GM18505 (cell line): Measurements from ENCODE around the gene METTL8.
"Not testable (repeated sequence)": the region's sequence is repeated elsewhere in the genome, so short reads cannot be mapped to it uniquely, and the experiment has no call there.

Source experiments
- ATAC-seq: cut with Tn5 transposase; IDR thresholded peaks from one replicate; pipeline ENCODE4 v1.9.1; 2021; ENCODE audit not compliant: unreplicated experiment
- POLR2A ChIP-seq: IDR thresholded peaks from 4 replicates; pipeline ENCODE4 v1.6.1; 2011; ENCODE audit warnings: borderline replicate concordance; ENCODE audit not compliant: insufficient read depth, insufficient read length; ENCODE audit errors: extremely low read depth

Gene METTL8

DNA sequence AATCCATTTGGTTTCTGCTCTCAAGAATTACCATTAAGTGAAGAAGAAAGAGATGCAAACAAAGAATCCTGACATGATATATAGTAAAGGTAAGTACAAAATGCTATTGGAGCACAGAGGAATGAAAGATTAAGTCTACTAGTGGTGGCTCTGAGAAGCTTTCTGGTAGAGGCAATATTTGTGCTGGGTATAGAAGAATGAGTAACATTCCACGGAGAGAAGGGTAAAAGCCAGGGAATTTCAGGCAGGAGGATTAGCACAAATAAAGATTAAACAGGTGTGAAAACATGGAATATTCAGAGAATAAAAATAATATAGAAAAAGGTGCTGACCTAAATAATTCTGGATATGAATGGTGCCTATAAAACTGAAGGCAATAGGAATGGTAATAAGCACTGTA, 31.8 kb downstream of the METTL8 start:
- no peak for ATAC-seq
- TF ChIP-seq POLR2A = no peak

- TF ChIP-seq POLR2A = no peak
- ATAC-seq = no peak
These were observed 33.4 kb downstream of the METTL8 start for GRCh38 chr2:171400395-171400794.

DNA sequence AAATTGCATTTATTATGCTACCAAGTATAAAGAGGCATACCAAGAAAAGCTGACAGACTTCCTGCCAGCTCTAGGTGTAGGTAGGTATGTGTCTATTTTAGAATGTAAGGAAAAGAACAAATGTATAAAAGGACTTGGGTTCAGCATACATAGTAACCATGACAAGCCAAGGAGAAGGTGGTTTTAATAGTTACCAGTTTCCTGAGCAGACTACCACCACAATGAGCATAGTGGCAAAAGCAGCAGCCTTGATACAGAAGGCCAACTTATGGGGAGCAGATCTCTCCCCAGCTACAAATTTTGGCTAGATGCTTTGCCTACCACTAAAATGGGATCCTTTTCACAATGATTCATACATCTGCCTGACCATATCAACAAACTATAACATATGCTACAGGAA, 34.5 kb downstream of the METTL8 start:
- no peak for TF ChIP-seq POLR2A
- ATAC-seq = no peak

- no peak for TF ChIP-seq POLR2A
- ATAC-seq = no peak
These were observed 39.5 kb downstream of the METTL8 start for GRCh38 chr2:171394164-171394740.

DNA sequence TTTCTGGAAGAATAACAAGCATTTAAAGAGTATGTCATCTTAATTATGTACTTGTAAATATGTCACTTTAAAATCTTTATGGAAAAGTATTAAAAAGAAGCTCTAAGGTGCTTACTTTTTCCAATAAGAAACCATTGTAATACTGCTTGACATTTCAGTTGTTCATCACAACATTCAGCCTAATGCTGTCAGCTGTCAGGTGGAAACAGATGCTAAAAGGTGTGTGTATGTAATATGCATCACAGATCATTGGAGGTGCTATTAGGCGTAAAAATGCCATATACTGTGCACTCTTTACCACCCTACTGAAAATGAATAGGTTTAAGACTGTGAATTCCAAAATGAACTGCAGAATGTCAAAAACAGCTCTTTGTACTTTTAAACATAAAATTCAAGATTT, 40.3 kb downstream of the METTL8 start:
- no peak for ATAC-seq
- TF ChIP-seq POLR2A = no peak

DNA sequence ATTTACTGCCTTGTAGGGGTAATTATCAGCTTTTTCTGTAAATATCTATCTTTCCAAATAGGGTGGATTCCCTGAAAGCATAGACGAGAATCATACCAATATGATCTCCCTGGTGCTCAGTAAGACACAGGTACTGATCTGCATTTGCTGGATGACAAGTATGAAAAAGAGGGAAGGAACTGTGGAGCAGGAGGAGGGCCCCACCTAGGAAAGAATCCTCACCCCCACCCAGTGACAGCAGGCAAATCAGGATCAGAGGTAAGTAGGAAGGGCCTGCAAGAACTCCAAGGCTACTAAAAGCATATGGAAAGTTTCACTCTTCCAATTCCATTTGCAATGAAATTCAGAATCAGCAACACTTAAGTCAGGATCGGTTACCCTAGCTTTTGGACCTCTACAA, 42.3 kb downstream of the METTL8 start:
- ATAC-seq = no peak
- no peak for TF ChIP-seq POLR2A

DNA sequence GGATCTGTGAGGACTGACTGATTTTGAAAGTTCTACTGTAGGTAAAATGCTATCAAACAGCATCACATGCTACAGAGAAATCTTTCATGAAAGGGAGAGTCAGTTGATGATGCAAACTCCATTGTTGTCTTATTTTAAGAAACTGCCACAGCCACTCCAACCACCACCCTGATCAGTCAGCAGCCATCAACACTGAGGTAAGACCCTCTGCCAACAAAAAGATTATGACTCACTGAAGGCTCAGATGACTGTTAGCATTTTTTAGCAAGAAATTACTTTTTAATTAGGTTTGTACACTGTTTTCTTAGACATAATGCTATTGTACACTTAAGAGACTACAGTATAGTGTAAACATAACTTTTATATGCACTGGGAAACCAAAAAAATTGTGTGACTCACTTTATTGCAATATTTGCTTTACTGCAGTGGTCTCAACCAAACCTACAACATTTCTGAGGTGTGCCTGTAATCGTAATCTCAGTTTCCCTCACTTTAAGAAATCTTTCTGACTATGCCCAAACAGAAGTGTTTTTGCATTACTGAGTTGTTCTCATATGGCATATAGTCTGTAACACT, 42.8 kb downstream of the METTL8 start:
- no peak for TF ChIP-seq POLR2A
- ATAC-seq = no peak

GRCh38 chr2:171389780-171390179, 44.0 kb downstream of the METTL8 start:
- TF ChIP-seq POLR2A = no peak
- ATAC-seq = no peak

- ATAC-seq = no peak
- no peak for TF ChIP-seq POLR2A
These were observed 44.5 kb downstream of the METTL8 start for GRCh38 chr2:171389325-171389724.

GRCh38 chr2:171387052-171387451, 46.7 kb downstream of the METTL8 start:
- TF ChIP-seq POLR2A = no peak
- ATAC-seq = no peak

GRCh38 chr2:171386627-171387026, 47.2 kb downstream of the METTL8 start:
- no peak for ATAC-seq
- no peak for TF ChIP-seq POLR2A

DNA sequence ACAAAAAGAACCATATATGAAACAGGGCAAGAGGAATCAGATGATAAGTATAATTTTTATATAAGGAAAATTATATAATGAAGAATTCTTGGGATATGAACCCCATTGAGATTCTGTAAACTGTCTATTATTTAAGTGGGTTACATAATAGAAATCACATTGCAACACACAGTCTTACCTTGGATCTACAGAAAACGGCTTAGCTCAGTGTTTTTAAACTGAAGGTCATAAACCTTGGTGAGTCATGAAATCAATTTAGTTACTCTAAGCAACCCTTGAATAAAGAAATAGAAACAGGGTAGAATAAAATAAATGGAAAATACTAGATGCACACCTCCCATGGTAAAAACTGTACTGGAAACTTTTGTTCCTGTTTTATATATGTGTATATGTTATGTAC, 50.7 kb downstream of the METTL8 start:
- no peak for TF ChIP-seq POLR2A
- ATAC-seq = no peak

GRCh38 chr2:171382175-171382574, 51.6 kb downstream of the METTL8 start:
- ATAC-seq = not testable (repeated sequence)

DNA sequence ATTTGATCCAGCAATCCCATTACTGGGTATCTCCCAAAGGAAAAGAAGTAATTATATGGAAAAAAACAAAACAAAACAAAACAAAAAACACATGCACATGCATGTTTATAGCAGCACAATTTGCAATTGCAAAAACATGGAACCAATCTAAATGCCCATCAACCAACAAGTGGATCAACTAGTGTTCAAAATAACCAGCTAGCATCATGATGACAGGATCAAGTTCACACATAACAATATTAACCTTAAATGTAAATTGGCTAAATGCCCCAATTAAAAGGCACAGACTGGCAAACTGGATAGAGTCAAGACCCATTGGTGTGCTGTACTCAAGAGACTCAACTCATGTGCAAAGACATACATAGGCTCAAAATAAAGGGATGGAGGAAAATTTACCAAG, 55.9 kb downstream of the METTL8 start:
- ATAC-seq = not testable (repeated sequence)

- TF ChIP-seq POLR2A = no peak
These were observed 66.1 kb downstream of the METTL8 start for GRCh38 chr2:171367692-171368091.

More at GRCh38 chr2:171367692-171368091, 66.1 kb downstream of the METTL8 start:
- ATAC-seq = no peak
